GM23338 (cell line): ENCODE measurements around the gene ZNF774. TPM values are rescaled to one million over a fixed set of nuclear protein-coding genes. Genes with fewer than 3 reads are reported as not detected.

Experiments used
- ATAC-seq: fragments of 200-7000 bp; cut with Tn5 transposase; 3 replicates; pipeline ENCODE4 v1.9.1; 2020
- DNase-seq: peaks from one replicate; pipeline ENCODE4 v3.0.0-alpha.2; 2015; ENCODE audit warnings: low spot score
- H2AFZ ChIP-seq: fragments of 200-600 bp; sonication (generic); 2 replicates; pipeline ENCODE4 v1.8.0; 2016; ENCODE audit warnings: antibody characterized with exemption, mild to moderate bottlenecking, moderate library complexity
- H3F3A ChIP-seq: fragments of 200-600 bp; sonication (generic); replicated peaks from 2 replicates; pipeline ENCODE4 v1.8.0; 2017; ENCODE audit warnings: antibody characterized with exemption, mixed run types, low read depth
- H3K27ac ChIP-seq: fragments of 200-600 bp; sonication (generic); 2 replicates; pipeline ENCODE4 v1.6.1; 2016; ENCODE audit warnings: low read depth
- H3K27me3 ChIP-seq: fragments of 200-600 bp; sonication (generic); 2 replicates; pipeline ENCODE4 v1.8.0; 2016; ENCODE audit warnings: mild to moderate bottlenecking, mixed run types, moderate library complexity; ENCODE audit not compliant: insufficient read depth
- H3K36me3 ChIP-seq: fragments of 200-600 bp; sonication (generic); 2 replicates; pipeline ENCODE4 v1.8.0; 2016; ENCODE audit warnings: mild to moderate bottlenecking; ENCODE audit not compliant: insufficient read depth
- H3K4me1 ChIP-seq: fragments of 200-600 bp; sonication (generic); 2 replicates; pipeline ENCODE4 v1.8.0; 2016; ENCODE audit warnings: mild to moderate bottlenecking, moderate library complexity; ENCODE audit not compliant: insufficient read depth
- H3K4me2 ChIP-seq: fragments of 200-600 bp; sonication (generic); 2 replicates; pipeline ENCODE4 v1.7.1; 2017; ENCODE audit warnings: mixed run types
- H3K4me3 ChIP-seq: fragments of 200-600 bp; sonication (generic); 2 replicates; pipeline ENCODE4 v1.6.1; 2016; ENCODE audit warnings: mixed run types
- H3K79me2 ChIP-seq: fragments of 200-600 bp; sonication (generic); replicated peaks from 2 replicates; pipeline ENCODE4 v1.8.0; 2017; ENCODE audit warnings: mild to moderate bottlenecking; ENCODE audit not compliant: insufficient read depth
- H3K9me2 ChIP-seq: fragments of 200-600 bp; sonication (generic); 2 replicates; pipeline ENCODE4 v1.8.0; 2017; ENCODE audit not compliant: insufficient read depth
- H4K20me1 ChIP-seq: fragments of 200-600 bp; sonication (generic); replicated peaks from 2 replicates; pipeline ENCODE4 v1.8.0; 2017; ENCODE audit warnings: mild to moderate bottlenecking; ENCODE audit not compliant: insufficient read depth
- H3K27ac Mint-ChIP-seq: 2 replicates; pipeline ENCODE4 v1.8.0; 2020; ENCODE audit warnings: inconsistent platforms, mild to moderate bottlenecking, moderate library complexity, mixed read lengths
- H3K27me3 Mint-ChIP-seq: 3 replicates; pipeline ENCODE4 v1.8.0; 2022; ENCODE audit warnings: low read depth, mild to moderate bottlenecking, moderate library complexity, mixed read lengths, inconsistent platforms; ENCODE audit not compliant: insufficient read depth, poor library complexity
- H3K36me3 Mint-ChIP-seq: 3 replicates; pipeline ENCODE4 v1.8.0; 2021; ENCODE audit warnings: low read depth, mild to moderate bottlenecking, inconsistent platforms, moderate library complexity, mixed read lengths
- H3K4me1 Mint-ChIP-seq: 3 replicates; pipeline ENCODE4 v1.8.0; 2020; ENCODE audit warnings: mild to moderate bottlenecking, inconsistent platforms, mixed read lengths
- H3K4me3 Mint-ChIP-seq: 3 replicates; pipeline ENCODE4 v1.8.0; 2021; ENCODE audit warnings: moderate library complexity, mild to moderate bottlenecking, inconsistent platforms, mixed read lengths
- H3K9me3 Mint-ChIP-seq: 3 replicates; pipeline ENCODE4 v1.8.0; 2020; ENCODE audit warnings: moderate library complexity, mild to moderate bottlenecking, inconsistent platforms, mixed read lengths
- CREB1 ChIP-seq: fragments of 250-450 bp; sonication (Bioruptor Pico); IDR thresholded peaks from 2 replicates; pipeline ENCODE4 v1.5.0; 2020; ENCODE audit warnings: low read depth, mild to moderate bottlenecking, moderate library complexity
- CTCF ChIP-seq, 2 experiments: fragments of 200-600 bp in 1 of 2; sonication (generic) in 1 of 2; conservative IDR thresholded peaks; 2 replicates each; pipeline versions ENCODE4 v1.5.1 to v1.6.1; 2016 to 2017; ENCODE audit warnings: antibody characterized with exemption in 2 of 2, low read depth in 2 of 2, mild to moderate bottlenecking in 2 of 2, moderate library complexity in 1 of 2
- ETS1 ChIP-seq: IDR thresholded peaks from 2 replicates; pipeline ENCODE4 v1.6.1; 2016; ENCODE audit warnings: antibody characterized with exemption
- EZH2 ChIP-seq: fragments of 200-600 bp; sonication (generic); IDR thresholded peaks from one replicate; pipeline ENCODE4 v1.8.0; 2017; ENCODE audit warnings: antibody characterized with exemption, mild to moderate bottlenecking, low read depth; ENCODE audit not compliant: unreplicated experiment
- EZH2phosphoT487 ChIP-seq: fragments of 200-600 bp; sonication (generic); IDR thresholded peaks from one replicate; pipeline ENCODE4 v1.8.1; 2018; ENCODE audit warnings: antibody characterized with exemption; ENCODE audit not compliant: unreplicated experiment
- JUNB ChIP-seq: IDR thresholded peaks from one replicate; pipeline ENCODE4 v1.6.1; 2016; ENCODE audit warnings: antibody characterized with exemption; ENCODE audit not compliant: unreplicated experiment
- NANOG ChIP-seq: IDR thresholded peaks from 2 replicates; pipeline ENCODE4 v1.6.1; 2016; ENCODE audit warnings: antibody characterized with exemption, borderline replicate concordance
- POLR2AphosphoS5 ChIP-seq: IDR thresholded peaks from 2 replicates; pipeline ENCODE4 v1.6.1; 2016; ENCODE audit warnings: antibody characterized with exemption, low read depth
- REST ChIP-seq: IDR thresholded peaks from one replicate; pipeline ENCODE4 v1.6.1; 2018; ENCODE audit warnings: antibody characterized with exemption; ENCODE audit not compliant: unreplicated experiment
- STAT1 ChIP-seq: IDR thresholded peaks from one replicate; pipeline ENCODE4 v1.6.1; 2016; ENCODE audit warnings: antibody characterized with exemption; ENCODE audit not compliant: unreplicated experiment
- ZNF114 ChIP-seq: fragments of 250-450 bp; sonication (Bioruptor Pico); IDR thresholded peaks from 2 replicates; pipeline ENCODE4 v1.5.0; 2020; ENCODE audit warnings: mild to moderate bottlenecking, moderate library complexity
- ZNF331 ChIP-seq: fragments of 250-450 bp; sonication (Bioruptor Pico); IDR thresholded peaks from 2 replicates; pipeline ENCODE4 v1.5.0; 2020; ENCODE audit warnings: low read depth, mild to moderate bottlenecking, moderate library complexity
- ZNF462 ChIP-seq: fragments of 250-450 bp; sonication (Bioruptor Pico); IDR thresholded peaks from 2 replicates; pipeline ENCODE4 v1.5.0; 2020; ENCODE audit warnings: mild to moderate bottlenecking, moderate library complexity
- polyA plus RNA-seq: library from polyadenylated mRNA; unstranded; fragments of >200 nt; fragmentation: Nextera tagmentation; extraction: Ambion mirVana; gene quantifications from 2 replicates; pipeline ENCODE4 v1.2.1, GENCODE V29; 2016
- total RNA-seq: library from RNA; depleted of rRNA; stranded (reverse); fragments of >200 nt; shearing (Covaris generic); gene quantifications from 2 replicates; pipeline ENCODE4 v1.2.3, GENCODE V29; 2014

ZNF774 gene
- total and polyA plus RNA-seq, 2 experiments from 2014 or later, result 0.45 to 1.8 TPM

GRCh38 chr15:90376789-90377188 lies 24.7 kb downstream of the ZNF774 start:
- Histone ChIP-seq H3K4me2 (no peak overlapping the region), H4K20me1 (no peaks in the 10 kb centered on the region), H3K4me3 (no peak overlapping the region), H3K9me2 (no peaks in the 10 kb centered on the region), H3K36me3 (no peaks in the 10 kb centered on the region; the same call in 1 of the 2 replicates), H3K79me2 (no peaks in the 10 kb centered on the region), H3K27me3 (no peaks in the 10 kb centered on the region), H3K4me1 (no peaks in the 10 kb centered on the region), H3K27ac (no peak overlapping the region), H2AFZ (no peak overlapping the region), H3F3A (no peaks in the 10 kb centered on the region)
- no peak for TF ChIP-seq EZH2phosphoT487
- no peak for TF ChIP-seq STAT1
- no peak for TF ChIP-seq ZNF331 (CRISPR knock-in tag)
- TF ChIP-seq ZNF462 (CRISPR knock-in tag), result no peak
- TF ChIP-seq CREB1 (CRISPR knock-in tag), result no peak
- no peak for TF ChIP-seq REST
- no peak for TF ChIP-seq CTCF (conservative IDR thresholded peaks at IDR 0.05; ENCODE audit: low read depth in 2 of 2)
- no peak for TF ChIP-seq NANOG
- no peak for TF ChIP-seq ZNF114 (CRISPR knock-in tag)
- TF ChIP-seq JUNB, result no peak
- no peak for TF ChIP-seq ETS1
- no peak for TF ChIP-seq EZH2
- no peak for TF ChIP-seq POLR2AphosphoS5
- Mint-ChIP-seq H3K27me3 (peaks cover 3% of the 10 kb centered on the region), H3K4me1 (no peaks in the 10 kb centered on the region), H3K4me3 (no peak overlapping the region), H3K9me3 (peaks cover 24% of the 10 kb centered on the region), H3K27ac (no peak overlapping the region), H3K36me3 (peaks cover 15% of the 10 kb centered on the region; the same call in 2 of the 3 replicates)
- DNase-seq (no peak), ATAC-seq (no peak)
